Karpas-422 (cell line): ENCODE results near the gene MYLK2. TPM values are rescaled to one million over a fixed set of nuclear protein-coding genes. Genes with fewer than 3 reads are reported as not detected.

Experiments
- DNase-seq: peaks from one replicate; pipeline ENCODE4 v3.0.0-alpha.2; 2015
- H2AFZ ChIP-seq: fragments of 200-600 bp; sonication (generic); 2 replicates; pipeline ENCODE4 v1.6.1; 2014; ENCODE audit warnings: antibody characterized with exemption, low read length, mixed read lengths
- H3K27ac ChIP-seq: fragments of 200-600 bp; sonication (generic); 2 replicates; pipeline ENCODE4 v1.5.1; 2014; ENCODE audit warnings: mild to moderate bottlenecking, low read length, moderate library complexity
- H3K27me3 ChIP-seq: fragments of 200-600 bp; sonication (generic); 2 replicates; pipeline ENCODE4 v1.6.1; 2014; ENCODE audit warnings: low read length, mixed read lengths
- H3K36me3 ChIP-seq: fragments of 200-600 bp; sonication (generic); 2 replicates; pipeline ENCODE4 v1.6.1; 2014; ENCODE audit warnings: low read length, mixed read lengths; ENCODE audit not compliant: insufficient read depth
- H3K4me1 ChIP-seq: fragments of 200-600 bp; sonication (generic); 2 replicates; pipeline ENCODE4 v1.6.1; 2014; ENCODE audit warnings: mild to moderate bottlenecking, low read length, mixed read lengths
- H3K4me2 ChIP-seq: fragments of 200-600 bp; sonication (generic); 2 replicates; pipeline ENCODE4 v1.6.1; 2014; ENCODE audit warnings: low read length, low read depth, mild to moderate bottlenecking; ENCODE audit not compliant: poor library complexity, severe bottlenecking
- H3K4me3 ChIP-seq: fragments of 200-600 bp; sonication (generic); 2 replicates; pipeline ENCODE4 v1.5.1; 2014; ENCODE audit warnings: mild to moderate bottlenecking, antibody characterized with exemption, low read length, mixed read lengths
- H3K79me2 ChIP-seq: fragments of 200-600 bp; sonication (generic); 2 replicates; pipeline ENCODE4 v1.6.1; 2014; ENCODE audit warnings: mild to moderate bottlenecking, low read length, mixed read lengths
- H3K9ac ChIP-seq: fragments of 200-600 bp; sonication (generic); 2 replicates; pipeline ENCODE4 v1.6.0; 2014; ENCODE audit warnings: low read length
- H3K9me2 ChIP-seq: fragments of 200-600 bp; sonication (generic), shearing (Covaris generic); replicated peaks from 2 replicates; pipeline ENCODE4 v1.6.0; 2014; ENCODE audit warnings: mild to moderate bottlenecking, low read length, moderate library complexity; ENCODE audit not compliant: insufficient read depth
- H3K9me3 ChIP-seq: fragments of 300-700, 200-600 bp; sonication (generic); 2 replicates; pipeline ENCODE4 v1.6.1; 2014; ENCODE audit warnings: low read length, mixed read lengths
- H4K20me1 ChIP-seq: fragments of 200-600 bp; sonication (generic); 2 replicates; pipeline ENCODE4 v1.6.1; 2014; ENCODE audit warnings: mild to moderate bottlenecking, antibody characterized with exemption, low read length, low read depth; ENCODE audit not compliant: insufficient read depth
- total RNA-seq: library from RNA; depleted of rRNA; stranded (reverse); fragments of >200 nt; shearing (Covaris generic); gene quantifications from 2 replicates; pipeline ENCODE4 v1.2.3, GENCODE V29; 2014; ENCODE audit warnings: low replicate concordance

Gene MYLK2
- total RNA-seq, 1 experiment from 2014 or later: 0.22 TPM

DNA sequence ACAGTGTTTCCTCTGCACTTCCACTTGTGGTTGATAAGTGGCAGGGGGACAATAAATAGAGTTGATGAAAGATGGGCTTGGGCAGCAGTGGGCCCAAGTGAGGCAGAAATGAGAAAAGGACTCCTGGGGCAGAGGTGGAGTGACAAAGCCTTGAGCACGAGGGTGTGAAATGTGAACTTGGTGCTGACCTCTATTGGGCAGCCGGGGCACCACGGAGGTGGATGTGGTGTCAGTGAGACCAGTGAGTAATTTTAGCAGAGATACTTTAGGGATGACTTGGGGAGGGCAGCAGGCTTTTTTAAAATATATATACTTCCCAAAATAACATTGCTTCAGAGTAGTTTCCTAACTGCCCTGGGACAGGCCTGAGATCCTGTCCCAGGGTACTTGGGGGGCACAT lies 30.6 kb upstream of the MYLK2 start:
- H4K20me1 ChIP-seq: no peaks in the 10 kb centered on the region
- peaks cover 75% of the 10 kb centered on the region for H3K36me3 ChIP-seq
- no peak overlapping the region for H3K27ac ChIP-seq
- H3K4me3 ChIP-seq: no peak overlapping the region
- H3K9ac ChIP-seq: no peak overlapping the region
- DNase-seq: peak; percentile 29
- H3K4me2 ChIP-seq: no peak overlapping the region
- no peaks in the 10 kb centered on the region for H3K4me1 ChIP-seq
- no peak overlapping the region for H2AFZ ChIP-seq
- no peaks in the 10 kb centered on the region for H3K9me2 ChIP-seq
- H3K27me3 ChIP-seq: no peaks in the 10 kb centered on the region
- peaks cover 32% of the 10 kb centered on the region; the same call in 1 of the 2 replicates for H3K79me2 ChIP-seq
- no peaks in the 10 kb centered on the region for H3K9me3 ChIP-seq

DNA sequence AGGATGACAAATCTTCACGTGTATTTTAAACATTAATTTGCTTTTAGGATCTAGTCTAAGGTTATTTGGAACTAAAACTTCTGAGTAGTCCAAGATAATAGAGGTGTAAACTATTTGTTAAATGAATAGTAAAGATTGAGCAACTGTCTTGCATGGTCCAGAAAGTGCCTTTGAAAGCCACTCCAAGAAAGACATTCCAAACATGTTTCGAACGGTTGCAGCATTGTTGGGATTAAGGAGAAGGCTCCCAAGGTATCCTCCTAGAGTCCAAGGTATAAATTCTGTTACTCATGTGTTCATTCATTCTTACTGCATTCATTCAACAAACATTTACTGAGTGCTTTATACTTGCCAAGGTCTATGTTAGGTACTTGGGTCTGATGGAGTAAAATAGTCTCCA lies 28.8 kb upstream of the MYLK2 start:
- Histone ChIP-seq H3K27me3 (no peaks in the 10 kb centered on the region), H3K79me2 (peaks cover 32% of the 10 kb centered on the region; the same call in 1 of the 2 replicates), H3K9me3 (no peaks in the 10 kb centered on the region), H3K9me2 (no peaks in the 10 kb centered on the region), H2AFZ (no peak overlapping the region), H3K36me3 (peaks cover 73% of the 10 kb centered on the region), H3K4me1 (no peaks in the 10 kb centered on the region), H3K4me2 (no peak overlapping the region), H3K27ac (no peak overlapping the region), H4K20me1 (no peaks in the 10 kb centered on the region), H3K9ac (no peak overlapping the region), H3K4me3 (no peak overlapping the region)
- peak; percentile 10 for DNase-seq

- Histone ChIP-seq H3K4me1 (no peaks in the 10 kb centered on the region), H3K4me2 (no peak overlapping the region), H3K9ac (no peak overlapping the region), H3K36me3 (peaks cover 78% of the 10 kb centered on the region), H3K79me2 (0 out of 2 replicates have a peak, but pooled peaks cover 3% of the 10 kb centered on the region), H3K9me2 (no peaks in the 10 kb centered on the region), H3K4me3 (no peak overlapping the region), H2AFZ (no peak overlapping the region), H3K27ac (no peak overlapping the region), H4K20me1 (no peaks in the 10 kb centered on the region), H3K27me3 (no peaks in the 10 kb centered on the region), H3K9me3 (no peaks in the 10 kb centered on the region)
- peak; percentile 36 for DNase-seq
These were observed 21.8 kb upstream of the MYLK2 start for GRCh38 chr20:31797364-31797763.

DNA sequence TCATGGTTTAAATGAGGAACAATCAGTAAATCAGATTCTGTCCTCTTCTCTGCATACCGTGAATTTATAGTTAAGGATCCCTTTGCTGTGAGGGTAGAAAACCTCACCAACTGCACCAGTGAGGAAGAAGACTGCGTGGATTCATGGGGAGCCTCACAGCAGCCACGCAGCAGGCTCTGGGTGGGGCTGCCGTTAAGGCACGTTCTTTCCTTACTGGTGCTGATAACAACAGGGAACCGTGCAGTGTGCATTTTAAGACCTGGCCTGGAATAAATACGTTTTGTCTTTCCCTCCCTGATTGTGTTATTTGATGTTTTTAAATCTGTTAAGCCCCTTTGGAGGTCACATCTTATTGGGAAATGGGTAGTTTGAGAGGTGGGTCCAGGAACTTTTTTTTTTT lies 17.6 kb upstream of the MYLK2 start:
- Histone ChIP-seq H3K4me2 (no peak overlapping the region), H3K9me2 (no peaks in the 10 kb centered on the region), H3K27ac (no peak overlapping the region), H3K9ac (no peak overlapping the region), H2AFZ (no peak overlapping the region), H3K4me1 (no peaks in the 10 kb centered on the region), H3K27me3 (no peaks in the 10 kb centered on the region), H3K79me2 (no peaks in the 10 kb centered on the region), H3K4me3 (no peak overlapping the region), H3K9me3 (no peaks in the 10 kb centered on the region), H4K20me1 (no peaks in the 10 kb centered on the region), H3K36me3 (peaks cover 71% of the 10 kb centered on the region; the same call in 1 of the 2 replicates)
- peak; percentile 4 for DNase-seq

GRCh38 chr20:31803552-31804291 lies 15.4 kb upstream of the MYLK2 start:
- no peaks in the 10 kb centered on the region for H3K9me3 ChIP-seq
- no peaks in the 10 kb centered on the region for H3K79me2 ChIP-seq
- no peak overlapping the region for H3K9ac ChIP-seq
- H3K27ac ChIP-seq: no peak overlapping the region
- H3K27me3 ChIP-seq: no peaks in the 10 kb centered on the region
- no peak overlapping the region for H3K4me3 ChIP-seq
- no peaks in the 10 kb centered on the region for H3K4me1 ChIP-seq
- H3K9me2 ChIP-seq: no peaks in the 10 kb centered on the region
- DNase-seq: no peak
- H4K20me1 ChIP-seq: no peaks in the 10 kb centered on the region
- H3K36me3 ChIP-seq: peaks cover 56% of the 10 kb centered on the region; the same call in 1 of the 2 replicates
- H3K4me2 ChIP-seq: no peak overlapping the region
- no peak overlapping the region for H2AFZ ChIP-seq

- Histone ChIP-seq H2AFZ (no peak overlapping the region), H3K9ac (no peak overlapping the region), H3K79me2 (no peaks in the 10 kb centered on the region), H3K27ac (no peak overlapping the region), H3K9me3 (no peaks in the 10 kb centered on the region), H3K4me3 (no peak overlapping the region), H3K4me2 (no peak overlapping the region), H3K36me3 (peaks cover 33% of the 10 kb centered on the region; the same call in 1 of the 2 replicates), H3K4me1 (no peaks in the 10 kb centered on the region), H3K27me3 (no peaks in the 10 kb centered on the region), H3K9me2 (no peaks in the 10 kb centered on the region), H4K20me1 (no peaks in the 10 kb centered on the region)
- DNase-seq: no peak
These were observed 12.4 kb upstream of the MYLK2 start for GRCh38 chr20:31806564-31807355.

GRCh38 chr20:31808481-31808880 lies 10.7 kb upstream of the MYLK2 start:
- Histone ChIP-seq H2AFZ (no peak overlapping the region), H3K79me2 (no peaks in the 10 kb centered on the region), H3K4me1 (no peaks in the 10 kb centered on the region), H3K27me3 (no peaks in the 10 kb centered on the region), H3K4me3 (no peak overlapping the region), H3K9me2 (no peaks in the 10 kb centered on the region), H3K36me3 (peaks cover 26% of the 10 kb centered on the region; the same call in 1 of the 2 replicates), H3K9me3 (no peaks in the 10 kb centered on the region), H3K27ac (no peak overlapping the region), H4K20me1 (no peaks in the 10 kb centered on the region), H3K9ac (no peak overlapping the region), H3K4me2 (no peak overlapping the region)
- DNase-seq: no peak

- Histone ChIP-seq H3K27ac (no peak overlapping the region), H4K20me1 (no peaks in the 10 kb centered on the region), H3K27me3 (no peaks in the 10 kb centered on the region), H3K36me3 (peaks cover 18% of the 10 kb centered on the region; the same call in 1 of the 2 replicates), H3K4me1 (no peaks in the 10 kb centered on the region), H3K9ac (no peak overlapping the region), H3K4me2 (no peak overlapping the region), H2AFZ (no peak overlapping the region), H3K79me2 (no peaks in the 10 kb centered on the region), H3K9me3 (no peaks in the 10 kb centered on the region), H3K9me2 (no peaks in the 10 kb centered on the region), H3K4me3 (no peak overlapping the region)
- no peak for DNase-seq
These were observed 9.5 kb upstream of the MYLK2 start for GRCh38 chr20:31809661-31810060.
